Uterus (tissue), 2 donors: Measurements from ENCODE around the gene TMEM94.

Source experiments
- CTCF ChIP-seq, 4 experiments: fragments of 200-600 bp in 2 of 4; fragments of 450-650 bp in 2 of 4; sonication (generic) in 2 of 4; IDR thresholded peaks; one replicate each; pipeline ENCODE4 v1.5.1; 2016 to 2019; ENCODE audit warnings: antibody characterized with exemption in 4 of 4, mild to moderate bottlenecking in 2 of 4, moderate library complexity in 1 of 4
- POLR2A ChIP-seq, 2 donors: fragments of 450-650 bp; IDR thresholded peaks; one replicate each; pipeline ENCODE4 v1.6.1; 2016; ENCODE audit warnings: antibody characterized with exemption in 2 of 2, mild to moderate bottlenecking in 1 of 2, moderate library complexity in 1 of 2

- TF ChIP-seq CTCF (IDR thresholded peaks at IDR 0.05) (no peak), POLR2A (IDR thresholded peaks at IDR 0.05) (no peak)
These were observed 47.0 kb downstream of the TMEM94 start for GRCh38 chr17:75503337-75503950.
